H9 (cell line): ENCODE data around the gene LMF1. TPM values are rescaled to one million over a fixed set of nuclear protein-coding genes. Genes with fewer than 3 reads are reported as not detected.

Source experiments
- DNase-seq: peaks from one replicate; pipeline ENCODE4 v3.0.0-alpha.2; 2017
- H2AFZ ChIP-seq: one replicate; pipeline ENCODE4 v1.6.1; 2013; ENCODE audit warnings: mild to moderate bottlenecking, low read length, control low read depth, moderate library complexity
- H2AK5ac ChIP-seq: 2 replicates; pipeline ENCODE4 v1.6.1; 2013; ENCODE audit warnings: low read length, control low read depth, mixed read lengths; ENCODE audit not compliant: insufficient read length
- H2BK120ac ChIP-seq: one replicate; pipeline ENCODE4 v1.6.1; 2013; ENCODE audit warnings: low read depth, mild to moderate bottlenecking, low read length, control low read depth, inconsistent platforms; ENCODE audit not compliant: poor library complexity, severe bottlenecking
- H2BK12ac ChIP-seq: 2 replicates; pipeline ENCODE4 v1.6.1; 2013; ENCODE audit warnings: low read length, control low read depth, mixed read lengths, low read depth; ENCODE audit not compliant: insufficient read length
- H2BK15ac ChIP-seq: 2 replicates; pipeline ENCODE4 v1.6.1; 2013; ENCODE audit warnings: low read depth, low read length, control low read depth
- H2BK20ac ChIP-seq: one replicate; pipeline ENCODE4 v1.6.1; 2013; ENCODE audit warnings: low read depth, mild to moderate bottlenecking, low read length, control low read depth, inconsistent platforms; ENCODE audit not compliant: poor library complexity, severe bottlenecking
- H2BK5ac ChIP-seq: 2 replicates; pipeline ENCODE4 v1.6.1; 2013; ENCODE audit warnings: low read length, control low read depth, mixed read lengths; ENCODE audit not compliant: insufficient read length
- H3K14ac ChIP-seq: 2 replicates; pipeline ENCODE4 v1.6.1; 2013; ENCODE audit warnings: low read length, control low read depth; ENCODE audit not compliant: insufficient read depth
- H3K18ac ChIP-seq: 2 replicates; pipeline ENCODE4 v1.6.1; 2013; ENCODE audit warnings: low read depth, mild to moderate bottlenecking, mixed read lengths, low read length, control low read depth; ENCODE audit not compliant: insufficient read length
- H3K23ac ChIP-seq: 2 replicates; pipeline ENCODE4 v1.6.1; 2013; ENCODE audit warnings: low read length, control low read depth, mixed read lengths, low read depth; ENCODE audit not compliant: insufficient read length
- H3K23me2 ChIP-seq: 2 replicates; pipeline ENCODE4 v1.6.1; 2013; ENCODE audit warnings: low read depth, mild to moderate bottlenecking, mixed read lengths, low read length, control low read depth; ENCODE audit not compliant: insufficient read length, poor library complexity, severe bottlenecking
- H3K27ac ChIP-seq: 2 replicates; pipeline ENCODE4 v1.5.1; 2013; ENCODE audit warnings: low read length, control low read depth, mixed read lengths, low read depth; ENCODE audit not compliant: insufficient read length
- H3K27me3 ChIP-seq: 2 replicates; pipeline ENCODE4 v1.6.1; 2013; ENCODE audit warnings: low read length, control low read depth, inconsistent platforms; ENCODE audit not compliant: insufficient read depth
- H3K4ac ChIP-seq: 2 replicates; pipeline ENCODE4 v1.6.1; 2013; ENCODE audit warnings: low read depth, mild to moderate bottlenecking, control low read depth, inconsistent platforms, low read length, moderate library complexity
- H3K4me1 ChIP-seq: 2 replicates; pipeline ENCODE4 v1.6.1; 2013; ENCODE audit warnings: low read length, control low read depth, inconsistent platforms; ENCODE audit not compliant: insufficient read depth
- H3K4me2 ChIP-seq: 2 replicates; pipeline ENCODE4 v1.6.1; 2013; ENCODE audit warnings: low read length, control low read depth, mixed read lengths; ENCODE audit not compliant: insufficient read length, insufficient read depth
- H3K56ac ChIP-seq: 2 replicates; pipeline ENCODE4 v1.6.1; 2013; ENCODE audit warnings: low read depth, mild to moderate bottlenecking, mixed read lengths, low read length, control low read depth; ENCODE audit not compliant: insufficient read length
- H3K79me1 ChIP-seq: 2 replicates; pipeline ENCODE4 v1.6.1; 2013; ENCODE audit warnings: low read depth, mild to moderate bottlenecking, moderate library complexity, low read length, control low read depth, inconsistent platforms; ENCODE audit not compliant: insufficient read depth, poor library complexity, severe bottlenecking
- H3K79me2 ChIP-seq: 2 replicates; pipeline ENCODE4 v1.6.1; 2013; ENCODE audit warnings: low read length, control low read depth, inconsistent platforms; ENCODE audit not compliant: insufficient read depth
- H3K9ac ChIP-seq: 2 replicates; pipeline ENCODE4 v1.6.1; 2013; ENCODE audit warnings: low read length, control low read depth, mixed read lengths; ENCODE audit not compliant: insufficient read length; ENCODE audit errors: extremely low read depth
- H3K9me3 ChIP-seq: one replicate; pipeline ENCODE4 v1.6.1; 2013; ENCODE audit warnings: low read depth, low read length, inconsistent platforms; ENCODE audit not compliant: control insufficient read depth
- H3T11ph ChIP-seq: one replicate; pipeline ENCODE4 v1.6.1; 2013; ENCODE audit warnings: mild to moderate bottlenecking, low read length, control low read depth, inconsistent platforms
- H4K20me1 ChIP-seq: one replicate; pipeline ENCODE4 v1.6.1; 2013; ENCODE audit not compliant: control insufficient read depth, insufficient read length, insufficient read depth
- H4K5ac ChIP-seq: 2 replicates; pipeline ENCODE4 v1.6.1; 2013; ENCODE audit warnings: low read depth, mild to moderate bottlenecking, mixed read lengths, low read length, control low read depth; ENCODE audit not compliant: insufficient read length
- H4K8ac ChIP-seq: replicated peaks from 2 replicates; pipeline ENCODE4 v1.6.1; 2013; ENCODE audit warnings: low read length, control low read depth, mixed read lengths, low read depth; ENCODE audit not compliant: insufficient read length
- H4K91ac ChIP-seq: 2 replicates; pipeline ENCODE4 v1.6.1; 2013; ENCODE audit warnings: low read depth, mild to moderate bottlenecking, moderate library complexity, mixed read lengths, low read length, control low read depth; ENCODE audit not compliant: insufficient read length
- H3K27ac Mint-ChIP-seq, 3 experiments: 2 replicates in 2 of 3; 3 replicates in 1 of 3; pipeline ENCODE4 v1.8.0; 2020 to 2021; ENCODE audit warnings: mixed read lengths in 3 of 3, mild to moderate bottlenecking in 1 of 3, moderate library complexity in 1 of 3
- H3K27me3 Mint-ChIP-seq: 2 replicates; pipeline ENCODE4 v1.8.0; 2021; ENCODE audit warnings: low read depth, mild to moderate bottlenecking, moderate library complexity, mixed read lengths
- H3K36me3 Mint-ChIP-seq, 3 experiments: 2 replicates in 2 of 3; 3 replicates in 1 of 3; pipeline ENCODE4 v1.8.0; 2020 to 2021; ENCODE audit warnings: low read depth in 3 of 3, mixed read lengths in 3 of 3; ENCODE audit not compliant: insufficient read depth in 1 of 3
- H3K4me1 Mint-ChIP-seq, 2 experiments: 2 replicates each; pipeline ENCODE4 v1.8.0; 2020; ENCODE audit warnings: mixed read lengths in 2 of 2
- H3K4me3 Mint-ChIP-seq, 2 experiments: 2 replicates in 1 of 2; 3 replicates in 1 of 2; pipeline ENCODE4 v1.8.0; 2020 to 2021; ENCODE audit warnings: mild to moderate bottlenecking in 2 of 2, mixed read lengths in 2 of 2, moderate library complexity in 1 of 2
- H3K9me3 Mint-ChIP-seq, 2 experiments: 2 replicates in 1 of 2; 3 replicates in 1 of 2; pipeline ENCODE4 v1.8.0; 2020; ENCODE audit warnings: mild to moderate bottlenecking in 2 of 2, mixed read lengths in 2 of 2, moderate library complexity in 1 of 2
- CTCF ChIP-seq: fragments of 200-600 bp; sonication (generic); conservative IDR thresholded peaks from 3 replicates; pipeline ENCODE4 v1.8.0; 2021; ENCODE audit warnings: antibody characterized with exemption, mild to moderate bottlenecking
- WGBS: extraction: QIAGEN DNeasy Blood & Tissue Kit; methylation state at CpG from one replicate; pipeline ENCODE4 v1.1.7; 2013; ENCODE audit warnings: missing lambda C conversion rate, low lambda C conversion rate, mixed read lengths; ENCODE audit not compliant: insufficient read length; ENCODE audit errors: extremely low coverage; 5-methylcytosine and 5-hydroxymethylcytosine counted together
- total RNA-seq: library from RNA; stranded (reverse); gene quantifications from 2 replicates; pipeline ENCODE4 v1.2.1, GENCODE V29; 2021

LMF1 gene
- total RNA-seq, 1 experiment from 2014 or later = 7.1 TPM

GRCh38 chr16:879461-879861 is 91.3 kb downstream of the LMF1 start:
- Histone ChIP-seq H3K23ac (no peak overlapping the region), H3K9ac (no peak overlapping the region), H3K4me2 (no peak overlapping the region), H3K79me2 (no peaks in the 10 kb centered on the region), H3K4me1 (no peaks in the 10 kb centered on the region), H4K8ac (no peak overlapping the region), H2BK15ac (no peak overlapping the region), H3K27me3 (no peaks in the 10 kb centered on the region), H3K27ac (no peak overlapping the region), H2BK12ac (no peak overlapping the region), H4K91ac (no peak overlapping the region), H2BK120ac (no peak overlapping the region), H3K23me2 (no peaks in the 10 kb centered on the region), H3K79me1 (no peaks in the 10 kb centered on the region), H2AK5ac (no peak overlapping the region), H3K56ac (no peak overlapping the region), H3K9me3 (no peaks in the 10 kb centered on the region), H4K20me1 (no peaks in the 10 kb centered on the region), H3K18ac (no peak overlapping the region), H2BK20ac (no peak overlapping the region), H2BK5ac (no peak overlapping the region), H2AFZ (no peak overlapping the region), H3K4ac (no peak overlapping the region), H3T11ph (no peak overlapping the region), H4K5ac (no peak overlapping the region), H3K14ac (no peak overlapping the region)
- Mint-ChIP-seq H3K36me3 (no peaks in the 10 kb centered on the region), H3K9me3 (no peaks in the 10 kb centered on the region), H3K27ac (no peak overlapping the region), H3K27me3 (peaks cover 9% of the 10 kb centered on the region), H3K4me3 (no peak overlapping the region), H3K4me1 (peaks cover 0 to 5% of the 10 kb centered on the region in 2 experiments; a peak in 3 of 4 replicates)
- no CpG with 5 or more reads among the region's 27 CpGs for WGBS
- DNase-seq = no peak
- TF ChIP-seq CTCF = no peak
